Lower lobe of right lung (tissue), 2 donors: Measurements from ENCODE around the gene MBOAT1. TPM values are rescaled to one million over a fixed set of nuclear protein-coding genes. Genes with fewer than 3 reads are reported as not detected.

Experiments used
- ATAC-seq, 2 donors: fragments of 200-7000 bp; cut with Tn5 transposase; one replicate each; pipeline ENCODE4 v1.9.1; 2020 to 2022; ENCODE audit warnings: mild to moderate bottlenecking in 2 of 2, moderate library complexity in 2 of 2
- DNase-seq: peaks from one replicate; pipeline ENCODE4 v3.0.0-alpha.2; 2020
- H3K27ac ChIP-seq: fragments of 200-600 bp; one replicate; pipeline ENCODE4 v1.8.0; 2022
- H3K27me3 ChIP-seq: fragments of 200-600 bp; one replicate; pipeline ENCODE4 v1.8.0; 2022; ENCODE audit warnings: low read depth
- H3K36me3 ChIP-seq: fragments of 200-600 bp; one replicate; pipeline ENCODE4 v1.8.0; 2022; ENCODE audit warnings: mild to moderate bottlenecking
- H3K4me1 ChIP-seq: fragments of 200-600 bp; one replicate; pipeline ENCODE4 v1.8.0; 2022
- H3K4me3 ChIP-seq: fragments of 200-600 bp; one replicate; pipeline ENCODE4 v1.8.0; 2022; ENCODE audit warnings: mild to moderate bottlenecking
- H3K9me3 ChIP-seq: fragments of 200-600 bp; one replicate; pipeline ENCODE4 v1.8.0; 2022
- CTCF ChIP-seq: fragments of 200-600 bp; IDR thresholded peaks from one replicate; pipeline ENCODE4 v1.8.0; 2022; ENCODE audit warnings: antibody characterized with exemption, mild to moderate bottlenecking
- intact Hi-C: fragments of 100-400 bp; cut with DNase I; formaldehyde crosslinking; loops from one replicate; pipeline ENCODE4 v1.11.0; 2022
- total RNA-seq: library from RNA; stranded (reverse); fragmentation: NEBNext Ultra II Directional; extraction: Animal tissue kit (Norgen Biotek cat#: 25700); gene quantifications from one replicate; pipeline ENCODE4 v1.2.1, GENCODE V29; 2021
- donor health status: DM: no; HTN: yes; CAD: no; lungs with severe emphysema.

MBOAT1 gene
- total RNA-seq, 1 donor from 2014 or later: 13.1 TPM

GRCh38 chr6:20098267-20098876, 113.9 kb downstream of the MBOAT1 start:
- H3K9me3 ChIP-seq: no peaks in the 10 kb centered on the region
- H3K27ac ChIP-seq: no peak overlapping the region
- DNase-seq (no peak), ATAC-seq (no peak)
- TF ChIP-seq CTCF: no peak
- H3K4me3 ChIP-seq: no peak overlapping the region
- H3K27me3 ChIP-seq: no peaks in the 10 kb centered on the region
- no peaks in the 10 kb centered on the region for H3K4me1 ChIP-seq
- intact Hi-C loops: no loop called here
- H3K36me3 ChIP-seq: peaks cover 33% of the 10 kb centered on the region

GRCh38 chr6:20096536-20096935, 115.7 kb downstream of the MBOAT1 start:
- H3K36me3 ChIP-seq: peaks cover 18% of the 10 kb centered on the region
- ATAC-seq (no peak), DNase-seq (no peak)
- H3K9me3 ChIP-seq: no peaks in the 10 kb centered on the region
- H3K4me1 ChIP-seq: no peaks in the 10 kb centered on the region
- H3K27me3 ChIP-seq: no peaks in the 10 kb centered on the region
- intact Hi-C loops: no loop called here
- H3K27ac ChIP-seq: no peak overlapping the region
- TF ChIP-seq CTCF: no peak
- H3K4me3 ChIP-seq: no peak overlapping the region

- no peak overlapping the region for H3K4me3 ChIP-seq
- H3K27me3 ChIP-seq: no peaks in the 10 kb centered on the region
- no peak for ATAC-seq
- H3K27ac ChIP-seq: no peak overlapping the region
- no peaks in the 10 kb centered on the region for H3K4me1 ChIP-seq
- intact Hi-C loops: no loop called here
- H3K36me3 ChIP-seq: peaks cover 8% of the 10 kb centered on the region
- no peak for DNase-seq
- no peaks in the 10 kb centered on the region for H3K9me3 ChIP-seq
- TF ChIP-seq CTCF: no peak
These were observed 116.8 kb downstream of the MBOAT1 start for GRCh38 chr6:20095436-20095835.

- intact Hi-C loops: no loop called here
These were observed 120.2 kb downstream of the MBOAT1 start for GRCh38 chr6:20092071-20092566.

GRCh38 chr6:20086992-20087391, 125.3 kb downstream of the MBOAT1 start:
- Histone ChIP-seq H3K27me3 (no peaks in the 10 kb centered on the region), H3K27ac (no peak overlapping the region), H3K4me3 (no peak overlapping the region), H3K36me3 (no peaks in the 10 kb centered on the region), H3K9me3 (peaks cover 13% of the 10 kb centered on the region), H3K4me1 (no peaks in the 10 kb centered on the region)
- TF ChIP-seq CTCF: no peak
- ATAC-seq (no peak), DNase-seq (no peak)
- intact Hi-C loops: no loop called here

More at GRCh38 chr6:20092071-20092566, 120.2 kb downstream of the MBOAT1 start:
- H3K4me3 ChIP-seq: no peak overlapping the region
- peak; percentile 66 for TF ChIP-seq CTCF
- peak; percentile 46 to 53 for ATAC-seq
- H3K9me3 ChIP-seq: peaks cover 3% of the 10 kb centered on the region
- H3K36me3 ChIP-seq: no peaks in the 10 kb centered on the region
- H3K4me1 ChIP-seq: no peaks in the 10 kb centered on the region
- DNase-seq: no peak
- no peaks in the 10 kb centered on the region for H3K27me3 ChIP-seq
- no peak overlapping the region for H3K27ac ChIP-seq
